Measurements from ENCODE around the gene SLC9A8.

DNA sequence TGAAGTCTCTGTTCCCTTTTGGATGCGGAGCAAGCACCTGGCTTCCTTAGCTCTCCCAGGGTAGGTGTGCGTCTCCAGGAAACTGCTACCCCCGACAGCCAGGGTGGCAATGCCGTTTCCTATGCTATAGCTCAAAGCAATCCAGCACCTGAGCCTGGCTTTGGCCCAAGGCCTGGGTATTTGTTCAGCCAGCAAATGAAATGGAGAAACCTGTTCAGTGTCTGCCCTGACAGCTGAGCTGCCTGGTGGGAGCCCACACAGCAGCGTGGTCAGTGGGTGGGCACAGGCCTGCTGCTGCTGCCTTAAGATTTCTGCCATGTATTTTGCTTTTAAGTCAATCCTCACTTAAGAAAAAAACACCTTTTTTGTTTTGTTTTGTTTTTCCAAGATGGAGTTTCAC is 89.0 kb downstream of the SLC9A8 start:
- TF ChIP-seq, protein P1, sequence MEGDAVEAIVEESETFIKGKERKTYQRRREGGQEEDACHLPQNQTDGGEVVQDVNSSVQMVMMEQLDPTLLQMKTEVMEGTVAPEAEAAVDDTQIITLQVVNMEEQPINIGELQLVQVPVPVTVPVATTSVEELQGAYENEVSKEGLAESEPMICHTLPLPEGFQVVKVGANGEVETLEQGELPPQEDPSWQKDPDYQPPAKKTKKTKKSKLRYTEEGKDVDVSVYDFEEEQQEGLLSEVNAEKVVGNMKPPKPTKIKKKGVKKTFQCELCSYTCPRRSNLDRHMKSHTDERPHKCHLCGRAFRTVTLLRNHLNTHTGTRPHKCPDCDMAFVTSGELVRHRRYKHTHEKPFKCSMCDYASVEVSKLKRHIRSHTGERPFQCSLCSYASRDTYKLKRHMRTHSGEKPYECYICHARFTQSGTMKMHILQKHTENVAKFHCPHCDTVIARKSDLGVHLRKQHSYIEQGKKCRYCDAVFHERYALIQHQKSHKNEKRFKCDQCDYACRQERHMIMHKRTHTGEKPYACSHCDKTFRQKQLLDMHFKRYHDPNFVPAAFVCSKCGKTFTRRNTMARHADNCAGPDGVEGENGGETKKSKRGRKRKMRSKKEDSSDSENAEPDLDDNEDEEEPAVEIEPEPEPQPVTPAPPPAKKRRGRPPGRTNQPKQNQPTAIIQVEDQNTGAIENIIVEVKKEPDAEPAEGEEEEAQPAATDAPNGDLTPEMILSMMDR (IDR thresholded peaks at IDR 0.05) = no peak
- TF ChIP-seq POLR2A (IDR thresholded peaks at IDR 0.05) = no peak

All from tibial nerve (tissue), 3 donors.